K562 (cell line): ENCODE results near the gene MAN1B1. TPM values are rescaled to one million over a fixed set of nuclear protein-coding genes. Genes with fewer than 3 reads are reported as not detected.

ENCODE experiments used
- FOXP1 ChIP-seq: sonication (generic); formaldehyde crosslinking; IDR thresholded peaks from 2 replicates; pipeline ENCODE4 v1.8.0; 2022; ENCODE audit warnings: mild to moderate bottlenecking, missing genetic modification reagents
- ILK ChIP-seq: fragments of 450-650 bp; IDR thresholded peaks from 2 replicates; pipeline ENCODE4 v1.6.1; 2016; ENCODE audit warnings: missing genetic modification characterization, low read depth, mild to moderate bottlenecking, missing compliant biosample characterization, moderate library complexity, borderline replicate concordance
- KDM2B ChIP-seq: fragments of 250-450 bp; sonication (Bioruptor Pico); IDR thresholded peaks from 2 replicates; pipeline ENCODE4 v1.8.0; 2021; ENCODE audit warnings: mild to moderate bottlenecking, moderate library complexity
- MLX ChIP-seq, 2 experiments: fragments of 450-650 bp in 1 of 2; sonication (generic) in 1 of 2; formaldehyde crosslinking; conservative IDR thresholded peaks; 2 replicates each; pipeline versions ENCODE4 v1.4.0 to v1.8.1; 2020 to 2022; ENCODE audit warnings: mild to moderate bottlenecking in 1 of 2, missing genetic modification reagents in 1 of 2
- PHF21A ChIP-seq: fragments of 450-650 bp; IDR thresholded peaks from 2 replicates; pipeline ENCODE4 v1.6.1; 2017; ENCODE audit warnings: low read depth, borderline replicate concordance
- PKNOX1 ChIP-seq: fragments of 450-650 bp; IDR thresholded peaks from 2 replicates; pipeline ENCODE4 v1.6.1; 2016
- POLR2H ChIP-seq: IDR thresholded peaks from 2 replicates; pipeline ENCODE4 v1.6.1; 2016; ENCODE audit warnings: missing genetic modification characterization, low read depth, mild to moderate bottlenecking, control low read depth, missing compliant biosample characterization, moderate library complexity
- SIN3A ChIP-seq, 2 experiments: fragments of 150-350 bp in 1 of 2; IDR thresholded peaks; 2 replicates each; pipeline ENCODE4 v1.6.1; 2011 to 2016; ENCODE audit warnings: borderline replicate concordance in 2 of 2, low read depth in 2 of 2, low read length in 2 of 2, mild to moderate bottlenecking in 2 of 2, moderate library complexity in 2 of 2; ENCODE audit not compliant: control insufficient read depth in 1 of 2
- SMAD3 ChIP-seq: fragments of 450-650 bp; formaldehyde crosslinking; conservative IDR thresholded peaks from 2 replicates; pipeline ENCODE4 v1.4.0; 2020; ENCODE audit warnings: mild to moderate bottlenecking
- SMC3 ChIP-seq: conservative IDR thresholded peaks from 2 replicates; pipeline ENCODE4 v1.6.1; 2011; ENCODE audit warnings: low read depth, low read length, improper control_type of control experiment; ENCODE audit not compliant: insufficient read depth
- SRSF9 ChIP-seq: fragments of 200-400 bp; formaldehyde crosslinking; IDR thresholded peaks from 2 replicates; pipeline ENCODE4 v1.6.1; 2017; ENCODE audit warnings: low read depth, low read length, borderline replicate concordance
- TCF3 ChIP-seq: sonication (generic); formaldehyde crosslinking; IDR thresholded peaks from 2 replicates; pipeline ENCODE4 v1.4.0; 2020; ENCODE audit warnings: mild to moderate bottlenecking, missing genetic modification reagents
- ZFP1 ChIP-seq: fragments of 450-650 bp; formaldehyde crosslinking; IDR thresholded peaks from 2 replicates; pipeline ENCODE4 v1.4.0; 2020; ENCODE audit warnings: mild to moderate bottlenecking, mixed read lengths
- ZNF263 ChIP-seq: sonication (generic); formaldehyde crosslinking; IDR thresholded peaks from 2 replicates; pipeline ENCODE4 v1.8.0; 2022; ENCODE audit warnings: mild to moderate bottlenecking, missing genetic modification reagents, borderline replicate concordance
- ZNF561 ChIP-seq: fragments of 450-650 bp; formaldehyde crosslinking; conservative IDR thresholded peaks from 2 replicates; pipeline ENCODE4 v1.4.0; 2020; ENCODE audit warnings: mild to moderate bottlenecking, moderate library complexity
- polyA plus RNA-seq, 8 experiments: library from polyadenylated mRNA; depleted of rRNA in 4 of 8; stranded (reverse) in 5 of 8; unstranded in 3 of 8; fragments of >200 nt; fragmentation: Nextera tagmentation in 2 of 8; fragmentation: Illumina TruSeq in 1 of 8; extraction: Ambion mirVana in 2 of 8; extraction: Trizol in 1 of 8; gene quantifications; 2 replicates each; pipeline versions ENCODE4 v1.2.1 to v1.2.3, GENCODE V29; 2011 to 2014; ENCODE audit warnings: inconsistent platforms in 1 of 8, missing spikeins in 1 of 8
- total RNA-seq, 7 experiments: library from RNA; depleted of rRNA in 6 of 7; stranded (reverse); fragments of >200 nt in 6 of 7; fragmentation: Illumina TruSeq in 2 of 7; extraction: Trizol in 2 of 7; gene quantifications; 2 replicates each; pipeline versions ENCODE4 v1.2.1 to v1.2.3, GENCODE V29; 2011 to 2021; ENCODE audit warnings: low replicate concordance in 1 of 7

Gene MAN1B1
- total and polyA plus RNA-seq, 9 of the 15 experiments (the other 6 are each of a cell fraction or from before 2014, with no cell fraction given): 0.55 to 36.6 (median 27.3) TPM

DNA sequence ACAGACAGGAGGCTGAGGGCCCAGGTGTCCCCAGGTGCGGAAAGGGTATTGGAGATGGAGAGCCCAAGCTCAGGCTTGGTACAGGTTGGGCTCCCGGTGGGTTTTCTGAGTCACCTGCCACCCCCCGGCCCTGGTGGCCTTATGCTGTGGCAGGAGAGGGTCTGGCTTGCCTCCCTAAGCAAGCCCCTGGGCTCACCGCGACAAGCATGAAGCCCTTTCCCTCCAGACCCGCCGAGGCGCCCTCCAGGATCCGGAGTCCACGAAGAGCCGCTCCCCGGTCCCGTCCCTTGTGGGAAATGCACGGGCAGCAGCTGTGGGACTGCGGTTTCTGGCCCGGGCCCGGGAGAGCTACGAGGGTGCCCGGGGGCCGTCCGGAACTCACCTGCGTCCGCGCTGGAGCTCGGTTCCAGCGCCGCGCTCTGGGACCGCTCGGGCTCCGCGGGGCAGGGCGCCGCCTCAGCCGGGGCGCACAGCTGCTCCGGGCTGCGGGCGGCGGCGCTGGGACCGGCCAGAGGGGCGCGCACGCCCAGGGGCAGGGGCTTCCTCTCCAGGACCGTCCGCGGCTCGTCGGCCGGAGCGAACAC is 17.2 kb upstream of the MAN1B1 start (continued):
- no peak for TF ChIP-seq PKNOX1
- peak; percentile 16 to 60; a peak in 2 of 4 replicates for TF ChIP-seq SIN3A (IDR thresholded peaks at IDR 0.05; ENCODE audit: borderline replicate concordance in 2 of 2, control insufficient read depth in 1 of 2, low read depth in 2 of 2, low read length in 2 of 2)
- TF ChIP-seq SMC3: no peak
- TF ChIP-seq ZNF561: no peak
- no peak for TF ChIP-seq MLX (CRISPR knock-in tag; conservative IDR thresholded peaks at IDR 0.05)
- TF ChIP-seq POLR2H: no peak
- TF ChIP-seq KDM2B (CRISPR knock-in tag): peak; percentile 89
- no peak for TF ChIP-seq ILK
- TF ChIP-seq SRSF9: no peak
- no peak for TF ChIP-seq SMAD3 (CRISPR knock-in tag)
- no peak for TF ChIP-seq ZNF263
- 0 out of 2 replicates have a peak, but pooled peaks have one; percentile 38 for TF ChIP-seq FOXP1 (CRISPR knock-in tag)
- no peak for TF ChIP-seq PHF21A
- TF ChIP-seq ZFP1 (CRISPR knock-in tag): no peak
- no peak for TF ChIP-seq TCF3 (CRISPR knock-in tag)
